ENCODE results near the gene TOMM20. TPM values are rescaled to one million over a fixed set of nuclear protein-coding genes. Genes with fewer than 3 reads are reported as not detected.

The TOMM20 gene
- polyA plus RNA-seq, 1 donor, result 155 TPM

- no peak for DNase-seq
These were observed 4.4 kb upstream of the TOMM20 start for GRCh38 chr1:235133086-235133485.

GRCh38 chr1:235131961-235132360 is 3.3 kb upstream of the TOMM20 start:
- DNase-seq, result no peak

- DNase-seq, result no peak
These were observed 2.2 kb upstream of the TOMM20 start for GRCh38 chr1:235130766-235131270.

- DNase-seq, result no peak
These were observed 1.3 kb upstream of the TOMM20 start for GRCh38 chr1:235129774-235130570.

GRCh38 chr1:235127732-235128455 is 743 bp downstream of the TOMM20 start:
- DNase-seq, result no peak

GRCh38 chr1:235127203-235127602 is 1.4 kb downstream of the TOMM20 start:
- DNase-seq, result no peak

- DNase-seq, result no peak
These were observed 4.0 kb downstream of the TOMM20 start for GRCh38 chr1:235124665-235125064.

- no peak for DNase-seq
These were observed 4.5 kb downstream of the TOMM20 start for GRCh38 chr1:235124111-235124510.

GRCh38 chr1:235122348-235122747 is 6.3 kb downstream of the TOMM20 start:
- no peak for DNase-seq

- no peak for DNase-seq
These were observed 15.3 kb downstream of the TOMM20 start for GRCh38 chr1:235113183-235113917.

GRCh38 chr1:235112297-235113182 is 16.1 kb downstream of the TOMM20 start:
- DNase-seq, result no peak

- DNase-seq, result no peak
These were observed 17.5 kb downstream of the TOMM20 start for GRCh38 chr1:235111107-235111506.

GRCh38 chr1:235108876-235109275 is 19.8 kb downstream of the TOMM20 start:
- DNase-seq, result no peak

- DNase-seq, result no peak
These were observed 20.4 kb downstream of the TOMM20 start for GRCh38 chr1:235108185-235108593.

GRCh38 chr1:235107368-235108184 is 21.1 kb downstream of the TOMM20 start:
- no peak for DNase-seq

GRCh38 chr1:235106457-235106856 is 22.2 kb downstream of the TOMM20 start:
- DNase-seq, result no peak

GRCh38 chr1:235105051-235106043 is 23.3 kb downstream of the TOMM20 start:
- DNase-seq, result no peak

GRCh38 chr1:235102993-235103411 is 25.6 kb downstream of the TOMM20 start:
- no peak for DNase-seq

GRCh38 chr1:235102259-235102582 is 26.4 kb downstream of the TOMM20 start:
- no peak for DNase-seq

Data from hindlimb muscle (tissue), 1 donor.